Naive thymus-derived CD4-positive, alpha-beta T cell (primary cell): Measurements from ENCODE around the gene ATP13A3. TPM values are rescaled to one million over a fixed set of nuclear protein-coding genes. Genes with fewer than 3 reads are reported as not detected.
A peak's percentile ranks its signal among the peaks of the same experiment; 100 is the strongest.

Source experiments
- ATAC-seq: fragments of 150-1000 bp; cut with Tn5 transposase; 2 replicates; pipeline ENCODE4 v1.10.0; 2021; ENCODE audit warnings: mild to moderate bottlenecking, moderate library complexity
- CTCF ChIA-PET: fragments of 350-600 bp; sonication (Branson Sonifier 250); formaldehyde crosslinking; loops from one replicate; lab custom pipeline; 2021; ENCODE audit warnings: antibody characterized with exemption; lab: Charles Lee
- POLR2A ChIA-PET: fragments of 350-600 bp; sonication (Branson Sonifier 250); formaldehyde crosslinking; loops from one replicate; lab custom pipeline; 2021; ENCODE audit warnings: antibody characterized with exemption, inconsistent platforms; lab: Charles Lee
- DNase-seq, 9 donors: peaks; one replicate each; pipeline versions ENCODE4 v3.0.0 to v3.0.0-alpha.2; 2020 to 2022; ENCODE audit warnings: mixed read lengths in 1 of 9
- H3K27ac ChIP-seq: one replicate; pipeline ENCODE4 v1.7.0; 2013; ENCODE audit warnings: mild to moderate bottlenecking, low read depth, low read length, moderate library complexity
- H3K27me3 ChIP-seq, 2 donors: one replicate each; pipeline ENCODE4 v1.7.0; 2013; ENCODE audit warnings: low read length in 2 of 2, mild to moderate bottlenecking in 2 of 2, moderate library complexity in 2 of 2; ENCODE audit not compliant: control insufficient read depth in 2 of 2, insufficient read depth in 2 of 2
- H3K36me3 ChIP-seq, 3 experiments: 1 replicate in 2 of 3; 2 replicates in 1 of 3; pipeline ENCODE4 v1.7.0; 2013; ENCODE audit warnings: low read length in 3 of 3, mild to moderate bottlenecking in 3 of 3, moderate library complexity in 1 of 3; ENCODE audit not compliant: insufficient read depth in 3 of 3, control insufficient read depth in 2 of 3
- H3K4me1 ChIP-seq, 2 donors: one replicate each; pipeline ENCODE4 v1.7.0; 2013; ENCODE audit warnings: low read length in 2 of 2, mild to moderate bottlenecking in 2 of 2, moderate library complexity in 1 of 2; ENCODE audit not compliant: control insufficient read depth in 2 of 2, insufficient read depth in 2 of 2
- H3K4me3 ChIP-seq: 2 replicates; pipeline ENCODE4 v1.7.0; 2013; ENCODE audit warnings: mild to moderate bottlenecking, low read length
- H3K9me3 ChIP-seq, 3 experiments: 1 replicate in 2 of 3; 2 replicates in 1 of 3; pipeline ENCODE4 v1.7.0; 2013; ENCODE audit warnings: low read length in 3 of 3; ENCODE audit not compliant: control insufficient read depth in 2 of 3
- H3K27ac Mint-ChIP-seq, 9 donors: one replicate each; pipeline ENCODE4 v1.8.0; 2020 to 2022; ENCODE audit warnings: mixed read lengths in 9 of 9, mild to moderate bottlenecking in 8 of 9, moderate library complexity in 5 of 9, inconsistent platforms in 2 of 9
- H3K27me3 Mint-ChIP-seq, 5 donors: one replicate each; pipeline ENCODE4 v1.8.0; 2021 to 2022; ENCODE audit warnings: mixed read lengths in 5 of 5, mild to moderate bottlenecking in 1 of 5
- H3K36me3 Mint-ChIP-seq, 5 donors: one replicate each; pipeline ENCODE4 v1.8.0; 2020 to 2022; ENCODE audit warnings: mixed read lengths in 5 of 5, mild to moderate bottlenecking in 3 of 5, inconsistent platforms in 1 of 5
- H3K4me1 Mint-ChIP-seq, 7 donors: one replicate each; pipeline ENCODE4 v1.8.0; 2020 to 2022; ENCODE audit warnings: mixed read lengths in 7 of 7, mild to moderate bottlenecking in 3 of 7, inconsistent platforms in 1 of 7
- H3K4me3 Mint-ChIP-seq, 10 donors: one replicate each; pipeline ENCODE4 v1.8.0; 2020 to 2022; ENCODE audit warnings: mild to moderate bottlenecking in 10 of 10, mixed read lengths in 10 of 10, moderate library complexity in 6 of 10, inconsistent platforms in 2 of 10
- H3K9me3 Mint-ChIP-seq, 11 donors: one replicate each; pipeline ENCODE4 v1.8.0; 2020 to 2022; ENCODE audit warnings: mixed read lengths in 11 of 11, mild to moderate bottlenecking in 4 of 11, inconsistent platforms in 1 of 11, moderate library complexity in 1 of 11
- intact Hi-C, 2 donors: fragments of 100-400 bp; cut with micrococcal nuclease; formaldehyde crosslinking; loops; one replicate each; pipeline ENCODE4 v1.15.1; 2023
- polyA plus RNA-seq, 2 donors: library from polyadenylated mRNA; unstranded; fragments of 300-500 nt; fragmentation: Illumina TruSeq; gene quantifications; one replicate each; pipeline ENCODE4 v1.2.3, GENCODE V29; 2021
- total RNA-seq, 6 experiments: library from RNA in 5 of 6; stranded (reverse) in 5 of 6; gene quantifications; 1 replicate in 5 of 6; 2 replicates in 1 of 6; pipeline ENCODE4 v1.2.3 and lab custom pipeline; 2021 to 2026

ATP13A3 gene
- total and polyA plus RNA-seq, 7 experiments from 2014 or later, result 4.6 to 81.8 (median 46.7) TPM

- Mint-ChIP-seq H3K4me1 (peaks cover 22 to 42% (median 31%) of the 10 kb centered on the region in 7 donors), H3K9me3 (peaks cover 0 to 4% (median 0%) of the 10 kb centered on the region in 11 donors), H3K27me3 (peaks cover 0 to 18% (median 0%) of the 10 kb centered on the region in 5 donors), H3K27ac (no peak overlapping the region), H3K4me3 (no peak overlapping the region), H3K36me3 (peaks cover 0 to 8% (median 0%) of the 10 kb centered on the region in 5 donors)
- ATAC-seq (no peak), DNase-seq (no peak)
- intact Hi-C loops, result loop anchor here (5.0 to 10.0 kb wide), 3 partner anchors 625 to 1837 kb away; no protein-coding TSS in a partner anchor
- Histone ChIP-seq H3K9me3 (no peaks in the 10 kb centered on the region), H3K4me3 (no peak overlapping the region), H3K27me3 (no peaks in the 10 kb centered on the region), H3K4me1 (peaks cover 4 to 19% of the 10 kb centered on the region in 2 donors), H3K36me3 (no peaks in the 10 kb centered on the region), H3K27ac (no peak overlapping the region)
- POLR2A ChIA-PET, result no interaction called here
- CTCF ChIA-PET, result interaction anchor here (0.5 to 15.5 kb wide), 3 partner anchors 39 to 62 kb away, joined by 3 to 256 read pairs (median 5); partner anchors contain the start of gene CPN2
Measured at GRCh38 chr3:194401868-194402329, 84.9 kb downstream of the ATP13A3 start.

GRCh38 chr3:194401346-194401745 lies 85.5 kb downstream of the ATP13A3 start:
- CTCF ChIA-PET, result interaction anchor here (15.5 kb wide), 1 partner anchor 61 kb away, joined by 256 read pairs; no protein-coding TSS in a partner anchor
- H3K36me3 ChIP-seq, result no peaks in the 10 kb centered on the region
- Mint-ChIP-seq H3K27ac (no peak overlapping the region), H3K36me3 (peaks cover 0 to 8% (median 0%) of the 10 kb centered on the region in 5 donors), H3K27me3 (peaks cover 0 to 18% (median 0%) of the 10 kb centered on the region in 5 donors), H3K4me1 (peaks cover 22 to 44% (median 31%) of the 10 kb centered on the region in 7 donors), H3K4me3 (no peak overlapping the region), H3K9me3 (peaks cover 0 to 4% (median 0%) of the 10 kb centered on the region in 11 donors)
- H3K27ac ChIP-seq, result no peak overlapping the region
- H3K9me3 ChIP-seq, result no peaks in the 10 kb centered on the region
- no peak overlapping the region for H3K4me3 ChIP-seq
- ATAC-seq (no peak), DNase-seq (no peak)
- peaks cover 4 to 19% of the 10 kb centered on the region in 2 donors for H3K4me1 ChIP-seq
- POLR2A ChIA-PET, result no interaction called here
- H3K27me3 ChIP-seq, result no peaks in the 10 kb centered on the region
- intact Hi-C loops, result loop anchor here (5.0 to 10.0 kb wide), 3 partner anchors 624 to 1837 kb away; no protein-coding TSS in a partner anchor

- peaks cover 0 to 5% (median 0%) of the 10 kb centered on the region in 5 donors for H3K36me3 Mint-ChIP-seq
- CTCF ChIA-PET, result interaction anchor here (15.5 kb wide), 1 partner anchor 60 kb away, joined by 256 read pairs; no protein-coding TSS in a partner anchor
Measured at GRCh38 chr3:194399874-194400411, 86.9 kb downstream of the ATP13A3 start.

GRCh38 chr3:194399166-194399565 lies 87.6 kb downstream of the ATP13A3 start, which contains the start of gene GP5:
Gene GP5, minus strand, starts transcription at chr3:194399266. Its CDS starts 984 bp downstream, at chr3:194398282.
- Mint-ChIP-seq H3K36me3 (peaks cover 0 to 5% (median 0%) of the 10 kb centered on the region in 5 donors), H3K9me3 (peaks cover 0 to 4% (median 0%) of the 10 kb centered on the region in 11 donors), H3K4me3 (peak within 1 kb of the TSS; percentile 86 to 98 (median 91)), H3K4me1 (peaks cover 34 to 57% (median 43%) of the 10 kb centered on the region in 7 donors), H3K27me3 (peaks cover 0 to 21% (median 0%) of the 10 kb centered on the region in 5 donors), H3K27ac (peak within 1 kb of the TSS; percentile 87 to 98 (median 90))
- H3K27me3 ChIP-seq, result no peaks in the 10 kb centered on the region
- H3K27ac ChIP-seq, result peak within 1 kb of the TSS; percentile 81
- H3K9me3 ChIP-seq, result no peaks in the 10 kb centered on the region
- H3K36me3 ChIP-seq, result no peaks in the 10 kb centered on the region
- CTCF ChIA-PET, result interaction anchor here (15.5 kb wide), 1 partner anchor 59 kb away, joined by 256 read pairs; no protein-coding TSS in a partner anchor
- peak within 1 kb of the TSS; percentile 73 for H3K4me3 ChIP-seq
- peaks cover 4 to 26% of the 10 kb centered on the region in 2 donors for H3K4me1 ChIP-seq
- POLR2A ChIA-PET, result interaction anchor here (0.6 to 1.8 kb wide), 3 partner anchors 8 to 65 kb away, joined by 3 to 8 read pairs (median 5); no protein-coding TSS in a partner anchor
- intact Hi-C loops, result loop anchor here (5.0 to 10.0 kb wide), 2 partner anchors 183 to 1136 kb away; no protein-coding TSS in a partner anchor
- ATAC-seq, result no peak
- DNase-seq, result no peak

More at GRCh38 chr3:194399874-194400411, 86.9 kb downstream of the ATP13A3 start:
- Mint-ChIP-seq H3K4me1 (peaks cover 34 to 58% (median 44%) of the 10 kb centered on the region in 7 donors), H3K4me3 (peak overlapping the region; percentile 22 to 83 (median 57)), H3K27me3 (peaks cover 0 to 18% (median 0%) of the 10 kb centered on the region in 5 donors), H3K27ac (peak overlapping the region in 5 of 9 donors; percentile 8 to 93 (median 75)), H3K9me3 (peaks cover 0 to 4% (median 0%) of the 10 kb centered on the region in 11 donors)
- H3K27me3 ChIP-seq, result no peaks in the 10 kb centered on the region
- intact Hi-C loops, result loop anchor here (5.0 to 10.0 kb wide), 5 partner anchors 182 to 1835 kb away; no protein-coding TSS in a partner anchor
- ATAC-seq (no peak), DNase-seq (no peak)
- H3K36me3 ChIP-seq, result no peaks in the 10 kb centered on the region
- peaks cover 4 to 26% of the 10 kb centered on the region in 2 donors for H3K4me1 ChIP-seq
- H3K4me3 ChIP-seq, result no peak overlapping the region
- no peak overlapping the region for H3K27ac ChIP-seq
- POLR2A ChIA-PET, result interaction anchor here (0.6 kb wide), 1 partner anchor 17 kb away, joined by 3 read pairs; no protein-coding TSS in a partner anchor
- no peaks in the 10 kb centered on the region for H3K9me3 ChIP-seq

- peaks cover 0 to 7% (median 0%) of the 10 kb centered on the region in 5 donors for H3K36me3 Mint-ChIP-seq
- intact Hi-C loops, result loop anchor here (1.0 to 10.0 kb wide), 7 partner anchors 65 to 1137 kb away; partner anchors contain the start of gene HES1 (in 1 of the 2)
- ChIA-PET CTCF (interaction anchor here (0.6 to 15.5 kb wide), 5 partner anchors 9 to 89 kb away, joined by 3 to 256 read pairs (median 3); no protein-coding TSS in a partner anchor), POLR2A (interaction anchor here (0.5 to 2.6 kb wide), 19 partner anchors 9 to 1920 kb away, joined by 3 to 12 read pairs (median 5); partner anchors contain the start of genes DYNLT2B and HES1)
- H3K4me3 ChIP-seq, result peak overlapping the region; percentile 73
- H3K27ac Mint-ChIP-seq, result peak overlapping the region; percentile 87 to 98 (median 90)
- ATAC-seq, result peak; percentile 14
- peak overlapping the region; percentile 81 for H3K27ac ChIP-seq
- no peaks in the 10 kb centered on the region for H3K9me3 ChIP-seq
- peaks cover 4 to 26% of the 10 kb centered on the region in 2 donors for H3K4me1 ChIP-seq
- no peaks in the 10 kb centered on the region for H3K27me3 ChIP-seq
- H3K9me3 Mint-ChIP-seq, result peaks cover 0 to 4% (median 0%) of the 10 kb centered on the region in 11 donors
- H3K4me1 Mint-ChIP-seq, result peaks cover 34 to 64% (median 47%) of the 10 kb centered on the region in 7 donors
- no peaks in the 10 kb centered on the region for H3K36me3 ChIP-seq
- H3K4me3 Mint-ChIP-seq, result peak overlapping the region; percentile 86 to 98 (median 91)
- H3K27me3 Mint-ChIP-seq, result peaks cover 0 to 21% (median 0%) of the 10 kb centered on the region in 5 donors
- DNase-seq, result peak in 7 of 9 donors; percentile 10 to 55 (median 31)
Measured at GRCh38 chr3:194397757-194398312, 89.0 kb downstream of the ATP13A3 start.
